ENCODE measurements around the gene JPH2. TPM values are rescaled to one million over a fixed set of nuclear protein-coding genes. Genes with fewer than 3 reads are reported as not detected.
"Not testable (repeated sequence)": the region's sequence is repeated elsewhere in the genome, so short reads cannot be mapped to it uniquely, and the experiment has no call there.

The JPH2 gene
- polyA plus RNA-seq, result 10 to 100 TPM in 1 of 4 donors, 1 to 10 TPM in 1, under 1 TPM in 2; 0.22 to 15.0 (median 2.2) TPM
- long read RNA-seq, donor 1, full-length matches to known transcripts, result 6 of 6 reads
- long read RNA-seq, donor 1, partial matches to known transcripts, result 0 of 6 reads
- long read RNA-seq, donor 1, other reads (novel, unspliced or antisense), result 0 of 6 reads
- long read RNA-seq, donor 2, result 0 reads
- long read RNA-seq, donor 3, result 0 reads
- long read RNA-seq, donor 4, result 0 reads
- long read RNA-seq, donor 5, result 0 reads
- long read RNA-seq, donor 6, full-length matches to known transcripts, result 2 of 2 reads
- long read RNA-seq, donor 6, partial matches to known transcripts, result 0 of 2 reads
- long read RNA-seq, donor 6, other reads (novel, unspliced or antisense), result 0 of 2 reads
- long read RNA-seq, donor 7, full-length matches to known transcripts, result 33 of 38 reads
- long read RNA-seq, donor 7, partial matches to known transcripts, result 5 of 38 reads
- long read RNA-seq, donor 7, other reads (novel, unspliced or antisense), result 0 of 38 reads
- long read RNA-seq, donor 8, full-length matches to known transcripts, result 2 of 2 reads
- long read RNA-seq, donor 8, partial matches to known transcripts, result 0 of 2 reads
- long read RNA-seq, donor 8, other reads (novel, unspliced or antisense), result 0 of 2 reads
- long read RNA-seq, donor 9, result 0 reads
- long read RNA-seq, donor 10, full-length matches to known transcripts, result 4 of 4 reads
- long read RNA-seq, donor 10, partial matches to known transcripts, result 0 of 4 reads
- long read RNA-seq, donor 10, other reads (novel, unspliced or antisense), result 0 of 4 reads

DNA sequence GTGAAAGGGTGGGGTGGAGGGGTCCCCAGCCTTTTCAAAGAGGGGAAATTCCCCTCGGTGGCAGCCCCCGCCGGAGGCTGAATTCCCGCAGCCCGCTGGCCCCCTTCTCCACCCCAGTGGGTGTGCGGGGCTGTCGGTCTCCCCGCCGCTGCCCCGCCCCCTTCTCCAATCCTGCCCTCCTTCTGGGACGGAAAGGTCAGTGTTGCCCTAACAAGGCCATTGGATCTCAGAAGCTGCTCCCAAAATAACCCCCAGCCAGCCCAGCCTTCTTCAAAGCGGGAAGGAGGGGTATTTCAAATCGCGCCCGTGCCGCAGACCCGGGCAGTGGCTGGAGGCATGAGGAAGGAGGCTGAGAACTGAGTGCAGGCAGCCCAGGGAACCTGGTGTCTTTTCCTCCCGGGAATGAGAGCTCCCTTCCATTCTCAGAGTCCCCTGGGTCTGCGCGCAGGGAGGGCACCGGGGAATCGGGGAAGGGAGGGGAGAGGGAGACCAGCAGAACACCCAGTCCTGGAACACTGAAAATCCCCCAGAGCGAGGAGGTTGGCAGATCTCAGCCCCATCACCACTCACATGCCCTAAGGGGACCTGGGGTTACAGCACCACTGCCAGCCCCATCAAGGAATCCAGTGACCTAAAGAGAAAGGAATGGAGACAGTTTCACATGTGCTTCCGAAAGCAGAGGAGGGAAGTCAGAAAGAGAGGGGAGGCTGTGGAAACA, at the start of gene JPH2:
JPH2 (minus strand) TSS at position 135 of the 718 bp plus-strand sequence. CDS start 483 bp downstream, outside the sequence.
- Histone ChIP-seq H3K36me3 (ENCODE audit: control insufficient read depth in 3 of 3, insufficient read depth in 2 of 3, low read depth in 1 of 3, low read length in 3 of 3) (peaks cover 0 to 2% (median 0%) of the 10 kb centered on the region in 3 donors), H3K27me3 (ENCODE audit: control insufficient read depth in 3 of 3, insufficient read depth in 3 of 3, low read length in 3 of 3) (peaks cover 0 to 3% (median 0%) of the 10 kb centered on the region in 3 donors), H3K4me1 (ENCODE audit: control insufficient read depth in 3 of 3, insufficient read depth in 2 of 3, low read depth in 1 of 3, low read length in 2 of 3) (peaks cover 0 to 14% (median 0%) of the 10 kb centered on the region in 3 donors), H3K9me3 (ENCODE audit: control insufficient read depth in 2 of 2, insufficient read depth in 1 of 2, low read depth in 1 of 2, low read length in 1 of 2) (no peaks in the 10 kb centered on the region), H3K27ac (ENCODE audit: low read depth in 1 of 3, low read length in 2 of 3) (peak within 1 kb of the TSS in 2 of 3 donors; percentile 57 to 69), H3K4me3 (ENCODE audit: low read depth in 1 of 3, low read length in 3 of 3) (peak within 1 kb of the TSS; percentile 29 to 66 (median 51))
- WGBS, 3 donors, result 6 to 13% (median 6%) methylated on average over 19 to 24 of the region's 24 CpGs
- no peak for FAIRE-seq
- DNase-seq, result no peak

DNA sequence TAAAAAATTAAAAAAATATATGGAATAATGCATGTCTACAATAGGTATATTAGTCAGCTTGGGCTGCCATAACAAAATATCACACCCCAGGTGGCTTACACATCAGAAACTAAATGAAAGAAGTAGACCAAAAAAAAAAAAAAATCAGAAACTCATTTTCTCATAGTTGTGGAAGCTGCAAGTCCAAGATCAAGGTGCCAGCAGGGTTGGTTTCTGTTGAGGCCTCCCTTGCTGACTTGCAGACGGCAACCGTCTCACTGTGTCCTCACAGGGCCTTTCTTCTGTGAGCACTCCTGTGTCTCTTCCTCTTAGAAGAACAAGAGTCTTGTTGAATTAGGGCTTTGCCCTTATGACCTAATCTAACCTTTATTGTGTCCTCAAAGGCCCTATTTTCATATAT, 48.7 kb upstream of the JPH2 start:
- FAIRE-seq (no peak), DNase-seq (no peak)
- H3K27me3 ChIP-seq (ENCODE audit: control insufficient read depth in 3 of 3, insufficient read depth in 3 of 3, low read length in 3 of 3), result no peaks in the 10 kb centered on the region
- H3K4me3 ChIP-seq (ENCODE audit: low read depth in 1 of 3, low read length in 3 of 3), result no peak overlapping the region
- H3K36me3 ChIP-seq (ENCODE audit: control insufficient read depth in 3 of 3, insufficient read depth in 2 of 3, low read depth in 1 of 3, low read length in 3 of 3), result no peaks in the 10 kb centered on the region
- peaks cover 0 to 2% of the 10 kb centered on the region in 2 donors for H3K9me3 ChIP-seq (ENCODE audit: control insufficient read depth in 2 of 2, insufficient read depth in 1 of 2, low read depth in 1 of 2, low read length in 1 of 2)
- 95 to 98% (median 96%) methylated on average over 2 of the region's 2 CpGs for WGBS, 3 donors
- H3K4me1 ChIP-seq (ENCODE audit: control insufficient read depth in 3 of 3, insufficient read depth in 2 of 3, low read depth in 1 of 3, low read length in 2 of 3), result no peaks in the 10 kb centered on the region
- H3K27ac ChIP-seq (ENCODE audit: low read depth in 1 of 3, low read length in 2 of 3), result no peak overlapping the region

DNA sequence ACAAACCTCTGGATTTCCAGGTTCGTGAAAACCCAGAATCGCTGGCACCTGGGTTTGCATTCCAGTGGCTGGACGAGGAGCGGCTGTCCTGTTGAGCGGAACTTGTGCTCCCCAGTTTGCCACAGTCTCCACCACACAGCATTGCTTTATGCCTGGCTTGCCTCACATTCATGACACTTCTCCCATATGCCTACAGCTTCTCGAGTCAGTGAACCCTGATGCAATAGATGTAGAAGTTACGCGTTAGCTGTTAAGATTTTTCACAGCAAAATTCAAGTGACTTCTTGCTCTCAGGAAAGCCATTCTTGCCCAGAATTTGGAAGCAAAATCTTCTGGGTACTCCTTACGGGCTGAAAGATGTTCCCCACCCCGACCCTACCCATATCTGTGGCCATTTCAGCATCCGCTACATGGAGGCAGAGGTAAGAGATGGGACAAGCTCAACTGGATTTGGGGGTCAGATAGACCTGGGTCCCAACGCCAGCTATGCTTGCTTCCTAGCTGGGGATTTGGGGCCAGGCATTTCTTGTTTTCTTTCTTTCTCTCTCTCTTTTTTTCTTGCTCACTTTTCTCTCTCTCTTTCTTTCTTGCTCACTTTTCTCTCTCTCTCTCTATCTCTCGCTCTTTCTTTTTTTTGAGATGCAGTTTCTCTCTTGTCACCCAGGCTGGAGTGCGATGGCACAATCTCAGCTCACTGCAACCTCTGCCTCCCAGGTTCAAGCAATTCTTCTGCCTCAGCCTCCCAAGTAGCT, 47.8 kb upstream of the JPH2 start:
- DNase-seq, result no peak
- WGBS, 3 donors, result 88 to 92% (median 92%) methylated on average over 14 of the region's 14 CpGs
- Histone ChIP-seq H3K9me3 (ENCODE audit: control insufficient read depth in 2 of 2, insufficient read depth in 1 of 2, low read depth in 1 of 2, low read length in 1 of 2) (peaks cover 0 to 2% of the 10 kb centered on the region in 2 donors), H3K27ac (ENCODE audit: low read depth in 1 of 3, low read length in 2 of 3) (no peak overlapping the region), H3K4me3 (ENCODE audit: low read depth in 1 of 3, low read length in 3 of 3) (no peak overlapping the region), H3K27me3 (ENCODE audit: control insufficient read depth in 3 of 3, insufficient read depth in 3 of 3, low read length in 3 of 3) (no peaks in the 10 kb centered on the region), H3K4me1 (ENCODE audit: control insufficient read depth in 3 of 3, insufficient read depth in 2 of 3, low read depth in 1 of 3, low read length in 2 of 3) (no peaks in the 10 kb centered on the region), H3K36me3 (ENCODE audit: control insufficient read depth in 3 of 3, insufficient read depth in 2 of 3, low read depth in 1 of 3, low read length in 3 of 3) (no peaks in the 10 kb centered on the region)
- no peak for FAIRE-seq

DNA sequence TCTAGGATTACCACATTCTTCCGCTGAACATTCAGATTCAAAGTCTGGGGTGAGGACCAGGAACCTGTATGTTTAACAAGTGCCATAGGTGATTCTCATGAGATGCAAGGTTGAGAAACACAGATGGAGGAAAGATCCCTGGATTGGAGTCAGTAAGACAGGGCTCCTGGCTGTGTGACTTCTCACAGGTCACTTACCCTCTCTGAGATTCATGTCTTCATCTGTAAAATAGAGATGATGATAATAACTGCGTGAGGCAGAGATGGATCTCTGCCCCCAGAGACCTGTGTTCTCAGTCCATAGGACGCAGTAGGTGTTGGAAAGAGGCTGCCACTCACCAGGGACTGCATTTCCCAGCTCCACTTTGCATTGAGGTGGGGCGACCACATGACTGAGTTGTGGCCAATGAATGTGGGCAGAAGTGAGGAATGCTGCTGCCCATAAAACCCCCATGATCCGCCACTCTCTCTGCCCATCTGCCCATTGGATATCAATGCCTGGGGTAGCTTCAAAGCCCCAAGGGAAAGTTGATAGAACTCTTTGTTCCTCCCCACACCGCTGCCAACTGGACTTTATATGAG, 46.5 kb upstream of the JPH2 start:
- H3K27me3 ChIP-seq (ENCODE audit: control insufficient read depth in 3 of 3, insufficient read depth in 3 of 3, low read length in 3 of 3), result no peaks in the 10 kb centered on the region
- H3K4me1 ChIP-seq (ENCODE audit: control insufficient read depth in 3 of 3, insufficient read depth in 2 of 3, low read depth in 1 of 3, low read length in 2 of 3), result no peaks in the 10 kb centered on the region
- peaks cover 0 to under 1% of the 10 kb centered on the region in 2 donors for H3K9me3 ChIP-seq (ENCODE audit: control insufficient read depth in 2 of 2, insufficient read depth in 1 of 2, low read depth in 1 of 2, low read length in 1 of 2)
- no peak overlapping the region for H3K4me3 ChIP-seq (ENCODE audit: low read depth in 1 of 3, low read length in 3 of 3)
- DNase-seq (no peak), FAIRE-seq (no peak)
- no peak overlapping the region for H3K27ac ChIP-seq (ENCODE audit: low read depth in 1 of 3, low read length in 2 of 3)
- 86 to 96% (median 88%) methylated on average over 6 of the region's 6 CpGs for WGBS, 3 donors
- no peaks in the 10 kb centered on the region for H3K36me3 ChIP-seq (ENCODE audit: control insufficient read depth in 3 of 3, insufficient read depth in 2 of 3, low read depth in 1 of 3, low read length in 3 of 3)

DNA sequence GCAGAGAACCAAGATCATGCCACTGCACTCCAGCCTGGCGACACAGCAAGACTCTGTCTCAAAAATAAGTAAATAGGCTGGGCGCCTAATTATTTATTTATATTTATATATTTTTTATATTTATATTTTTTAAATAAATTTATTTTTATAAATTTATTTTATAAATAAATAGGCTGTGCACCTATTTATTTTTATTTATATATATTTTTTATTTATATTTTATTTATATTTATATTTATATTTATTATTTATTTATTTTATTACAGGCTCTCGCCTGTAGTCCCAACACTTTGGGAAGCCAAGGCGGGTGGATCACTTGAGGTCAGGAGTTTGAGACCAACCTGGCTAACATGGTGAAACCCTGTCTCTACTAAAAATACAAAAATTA, 45.5 kb upstream of the JPH2 start:
- not testable (repeated sequence) for H3K36me3 ChIP-seq (ENCODE audit: control insufficient read depth in 3 of 3, insufficient read depth in 2 of 3, low read depth in 1 of 3, low read length in 3 of 3); H3K4me3 ChIP-seq (ENCODE audit: low read depth in 1 of 3, low read length in 3 of 3); DNase-seq; H3K27me3 ChIP-seq (ENCODE audit: control insufficient read depth in 3 of 3, insufficient read depth in 3 of 3, low read length in 3 of 3); H3K4me1 ChIP-seq (ENCODE audit: control insufficient read depth in 3 of 3, insufficient read depth in 2 of 3, low read depth in 1 of 3, low read length in 2 of 3); H3K27ac ChIP-seq (ENCODE audit: low read depth in 1 of 3, low read length in 2 of 3); H3K9me3 ChIP-seq (ENCODE audit: control insufficient read depth in 2 of 2, insufficient read depth in 1 of 2, low read depth in 1 of 2, low read length in 1 of 2); FAIRE-seq
- WGBS, 3 donors, result 88 to 97% (median 93%) methylated on average over 4 of the region's 4 CpGs

DNA sequence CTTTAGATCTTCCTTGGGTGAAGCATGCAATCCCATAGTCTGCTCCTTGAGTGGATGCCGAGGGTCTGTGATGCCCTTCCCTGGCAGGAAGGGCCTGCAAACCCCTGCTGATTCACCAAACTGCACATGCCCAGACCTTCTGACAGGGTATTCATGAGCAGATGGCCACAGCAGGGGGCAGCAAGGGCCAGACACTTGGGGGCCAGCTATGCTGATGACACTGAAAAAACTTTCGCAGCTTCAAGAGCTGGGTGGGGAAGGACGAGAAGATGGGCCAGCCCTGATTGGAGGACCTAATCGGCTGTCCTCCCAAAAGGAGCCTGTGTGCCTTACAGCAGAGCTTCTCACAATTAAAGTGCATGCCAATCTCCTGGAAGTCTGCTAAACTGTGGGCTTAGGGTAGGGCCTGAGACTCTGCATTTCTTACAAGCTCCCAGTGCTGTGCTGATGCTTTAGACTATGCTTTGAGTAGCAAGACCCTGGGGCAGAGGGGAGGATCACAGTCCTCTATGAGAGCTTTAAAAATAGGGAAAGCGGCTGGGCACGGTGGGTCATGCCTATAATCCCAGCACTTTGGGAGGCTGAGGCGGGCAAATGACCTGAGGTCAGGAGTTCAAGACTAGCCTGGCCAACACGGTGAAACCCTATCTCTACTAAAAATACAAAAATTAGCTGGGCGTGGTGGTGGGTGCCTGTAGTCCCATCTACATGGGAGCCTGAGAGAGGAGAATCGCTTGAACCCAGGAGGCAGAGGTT, 44.9 kb upstream of the JPH2 start:
- H3K4me3 ChIP-seq (ENCODE audit: low read depth in 1 of 3, low read length in 3 of 3), result no peak overlapping the region
- FAIRE-seq (no peak), DNase-seq (no peak)
- H3K36me3 ChIP-seq (ENCODE audit: control insufficient read depth in 3 of 3, insufficient read depth in 2 of 3, low read depth in 1 of 3, low read length in 3 of 3), result no peaks in the 10 kb centered on the region
- WGBS, 3 donors, result 72 to 88% (median 85%) methylated on average over 10 of the region's 10 CpGs
- H3K27me3 ChIP-seq (ENCODE audit: control insufficient read depth in 3 of 3, insufficient read depth in 3 of 3, low read length in 3 of 3), result no peaks in the 10 kb centered on the region
- no peaks in the 10 kb centered on the region for H3K9me3 ChIP-seq (ENCODE audit: control insufficient read depth in 2 of 2, insufficient read depth in 1 of 2, low read depth in 1 of 2, low read length in 1 of 2)
- no peaks in the 10 kb centered on the region for H3K4me1 ChIP-seq (ENCODE audit: control insufficient read depth in 3 of 3, insufficient read depth in 2 of 3, low read depth in 1 of 3, low read length in 2 of 3)
- no peak overlapping the region for H3K27ac ChIP-seq (ENCODE audit: low read depth in 1 of 3, low read length in 2 of 3)

DNA sequence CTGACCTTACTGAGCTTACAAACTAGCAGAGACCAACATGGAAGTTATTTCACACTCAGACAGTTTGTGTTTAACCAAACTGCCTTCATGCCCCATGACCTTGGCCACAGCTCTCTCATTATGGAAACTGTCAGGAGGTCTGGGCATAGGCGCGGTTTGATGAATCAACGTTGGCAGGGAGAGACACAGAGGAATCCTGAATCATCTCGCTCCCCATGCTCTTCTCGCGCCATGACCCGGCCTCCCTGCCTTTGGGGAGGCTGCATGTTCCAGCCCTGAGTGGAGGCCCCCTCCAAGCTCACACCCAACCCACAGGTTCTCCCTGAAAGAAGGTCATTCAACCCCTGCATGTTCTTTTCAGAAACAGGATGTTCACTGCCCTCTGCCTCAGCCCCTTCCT, 44.2 kb upstream of the JPH2 start:
- FAIRE-seq (no peak), DNase-seq (no peak)
- 78 to 86% (median 84%) methylated on average over 7 of the region's 7 CpGs for WGBS, 3 donors
- H3K27me3 ChIP-seq (ENCODE audit: control insufficient read depth in 3 of 3, insufficient read depth in 3 of 3, low read length in 3 of 3), result no peaks in the 10 kb centered on the region
- H3K36me3 ChIP-seq (ENCODE audit: control insufficient read depth in 3 of 3, insufficient read depth in 2 of 3, low read depth in 1 of 3, low read length in 3 of 3), result no peaks in the 10 kb centered on the region
- no peak overlapping the region for H3K4me3 ChIP-seq (ENCODE audit: low read depth in 1 of 3, low read length in 3 of 3)
- H3K4me1 ChIP-seq (ENCODE audit: control insufficient read depth in 3 of 3, insufficient read depth in 2 of 3, low read depth in 1 of 3, low read length in 2 of 3), result no peaks in the 10 kb centered on the region
- H3K9me3 ChIP-seq (ENCODE audit: control insufficient read depth in 2 of 2, insufficient read depth in 1 of 2, low read depth in 1 of 2, low read length in 1 of 2), result no peaks in the 10 kb centered on the region
- no peak overlapping the region for H3K27ac ChIP-seq (ENCODE audit: low read depth in 1 of 3, low read length in 2 of 3)

All from small intestine (tissue), 16 donors.